Vagina (tissue), 2 donors: ENCODE measurements around the gene CYBC1.

Experiments
- POLR2A ChIP-seq, 2 donors: fragments of 450-650 bp; IDR thresholded peaks; one replicate each; pipeline ENCODE4 v1.6.1; 2017; ENCODE audit warnings: antibody characterized with exemption in 2 of 2, mild to moderate bottlenecking in 2 of 2, moderate library complexity in 2 of 2
- TF ChIP-seq, protein P1 (sequence below), 3 experiments: fragments of 450-650 bp in 2 of 3; fragments of 200-600 bp in 1 of 3; sonication (generic) in 1 of 3; IDR thresholded peaks; one replicate each; pipeline ENCODE4 v1.5.1; 2017 to 2019; ENCODE audit warnings: antibody characterized with exemption in 3 of 3, mild to moderate bottlenecking in 2 of 3, moderate library complexity in 2 of 3

DNA sequence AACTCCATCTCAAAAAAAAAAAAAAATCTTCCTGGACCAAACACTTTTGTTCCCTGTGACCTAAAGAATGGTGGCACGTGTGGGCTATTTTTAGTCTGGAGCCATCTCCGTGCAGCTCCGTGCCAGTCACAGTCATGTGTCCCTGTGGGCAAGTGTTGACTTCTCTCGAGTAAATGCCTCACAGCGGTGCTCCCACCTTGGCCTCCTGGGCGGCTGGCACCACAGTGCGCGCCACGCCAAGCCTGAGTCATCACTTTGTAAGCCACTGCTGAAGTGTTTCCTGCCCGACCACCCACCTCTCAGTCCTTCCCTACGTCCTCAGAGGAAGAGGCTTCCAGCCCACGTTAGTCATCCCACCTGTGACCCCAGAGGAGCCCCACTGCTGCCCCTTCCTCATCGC, 43.3 kb downstream of the CYBC1 start:
- TF ChIP-seq, protein P1, sequence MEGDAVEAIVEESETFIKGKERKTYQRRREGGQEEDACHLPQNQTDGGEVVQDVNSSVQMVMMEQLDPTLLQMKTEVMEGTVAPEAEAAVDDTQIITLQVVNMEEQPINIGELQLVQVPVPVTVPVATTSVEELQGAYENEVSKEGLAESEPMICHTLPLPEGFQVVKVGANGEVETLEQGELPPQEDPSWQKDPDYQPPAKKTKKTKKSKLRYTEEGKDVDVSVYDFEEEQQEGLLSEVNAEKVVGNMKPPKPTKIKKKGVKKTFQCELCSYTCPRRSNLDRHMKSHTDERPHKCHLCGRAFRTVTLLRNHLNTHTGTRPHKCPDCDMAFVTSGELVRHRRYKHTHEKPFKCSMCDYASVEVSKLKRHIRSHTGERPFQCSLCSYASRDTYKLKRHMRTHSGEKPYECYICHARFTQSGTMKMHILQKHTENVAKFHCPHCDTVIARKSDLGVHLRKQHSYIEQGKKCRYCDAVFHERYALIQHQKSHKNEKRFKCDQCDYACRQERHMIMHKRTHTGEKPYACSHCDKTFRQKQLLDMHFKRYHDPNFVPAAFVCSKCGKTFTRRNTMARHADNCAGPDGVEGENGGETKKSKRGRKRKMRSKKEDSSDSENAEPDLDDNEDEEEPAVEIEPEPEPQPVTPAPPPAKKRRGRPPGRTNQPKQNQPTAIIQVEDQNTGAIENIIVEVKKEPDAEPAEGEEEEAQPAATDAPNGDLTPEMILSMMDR (IDR thresholded peaks at IDR 0.05), result no peak
- TF ChIP-seq POLR2A (IDR thresholded peaks at IDR 0.05), result no peak
